Nucleus accumbens (tissue), 56 donors: ENCODE data around the gene TSPAN18.

ENCODE experiments used
- DNase-seq, 56 donors: peaks; one replicate each; lab custom pipeline; 2025; lab: John Stamatoyannopoulos, UW

Gene TSPAN18

GRCh38 chr11:44726283-44727113, at the start of gene TSPAN18:
TSS of gene TSPAN18 (plus strand) at chr11:44726962. CDS start at chr11:44906417, 179,455 bp downstream.
- peak in 4 of 56 donors; percentile 11 to 32 (median 22) for DNase-seq

- DNase-seq, result no peak
These were observed 45.7 kb upstream of the TSPAN18 start for GRCh38 chr11:44680982-44681597.

GRCh38 chr11:44681698-44682097, 45.1 kb upstream of the TSPAN18 start:
- DNase-seq, result no peak

- DNase-seq, result no peak
These were observed 41.9 kb upstream of the TSPAN18 start for GRCh38 chr11:44684859-44685281.

- no peak for DNase-seq
These were observed 39.4 kb upstream of the TSPAN18 start for GRCh38 chr11:44687388-44687787.

- no peak for DNase-seq
These were observed 37.5 kb upstream of the TSPAN18 start for GRCh38 chr11:44689265-44689664.

- DNase-seq, result no peak
These were observed 36.1 kb upstream of the TSPAN18 start for GRCh38 chr11:44690651-44691050.

- no peak for DNase-seq
These were observed 34.3 kb upstream of the TSPAN18 start for GRCh38 chr11:44692460-44692859.

GRCh38 chr11:44693654-44694119, 33.1 kb upstream of the TSPAN18 start:
- no peak for DNase-seq

GRCh38 chr11:44694443-44694842, 32.3 kb upstream of the TSPAN18 start:
- DNase-seq, result no peak

- DNase-seq, result no peak
These were observed 31.5 kb upstream of the TSPAN18 start for GRCh38 chr11:44695169-44695833.

- peak in 1 of 56 donors; percentile 2 for DNase-seq
These were observed 28.4 kb upstream of the TSPAN18 start for GRCh38 chr11:44698252-44698912.

- no peak for DNase-seq
These were observed 27.0 kb upstream of the TSPAN18 start for GRCh38 chr11:44699497-44700408.

- DNase-seq, result no peak
These were observed 25.5 kb upstream of the TSPAN18 start for GRCh38 chr11:44701276-44701675.

- no peak for DNase-seq
These were observed 23.9 kb upstream of the TSPAN18 start for GRCh38 chr11:44702889-44703288.

GRCh38 chr11:44707094-44707493, 19.7 kb upstream of the TSPAN18 start:
- no peak for DNase-seq

GRCh38 chr11:44708009-44708408, 18.8 kb upstream of the TSPAN18 start:
- no peak for DNase-seq

- DNase-seq, result no peak
These were observed 18.1 kb upstream of the TSPAN18 start for GRCh38 chr11:44708523-44709280.

- DNase-seq, result no peak
These were observed 17.5 kb upstream of the TSPAN18 start for GRCh38 chr11:44709281-44709562.
